IgD-negative memory B cell (primary cell): ENCODE measurements around the gene MRPL39. TPM values are rescaled to one million over a fixed set of nuclear protein-coding genes. Genes with fewer than 3 reads are reported as not detected.

Experiments
- H3K27ac Mint-ChIP-seq, 3 donors: one replicate each; pipeline ENCODE4 v1.8.0; 2020 to 2022; ENCODE audit warnings: mild to moderate bottlenecking in 3 of 3, mixed read lengths in 3 of 3, moderate library complexity in 1 of 3
- H3K27me3 Mint-ChIP-seq: one replicate; pipeline ENCODE4 v1.8.0; 2021; ENCODE audit warnings: mixed read lengths
- H3K36me3 Mint-ChIP-seq: one replicate; pipeline ENCODE4 v1.8.0; 2020; ENCODE audit warnings: mild to moderate bottlenecking, mixed read lengths
- H3K4me1 Mint-ChIP-seq, 3 donors: one replicate each; pipeline ENCODE4 v1.8.0; 2020 to 2022; ENCODE audit warnings: mixed read lengths in 3 of 3, mild to moderate bottlenecking in 1 of 3
- H3K4me3 Mint-ChIP-seq, 4 donors: one replicate each; pipeline ENCODE4 v1.8.0; 2020 to 2022; ENCODE audit warnings: mild to moderate bottlenecking in 4 of 4, mixed read lengths in 4 of 4, moderate library complexity in 3 of 4
- H3K9me3 Mint-ChIP-seq, 3 donors: one replicate each; pipeline ENCODE4 v1.8.0; 2020 to 2021; ENCODE audit warnings: mixed read lengths in 3 of 3, mild to moderate bottlenecking in 1 of 3
- polyA plus RNA-seq: library from polyadenylated mRNA; unstranded; fragments of 300-500 nt; fragmentation: Illumina TruSeq; gene quantifications from one replicate; pipeline ENCODE4 v1.2.3, GENCODE V29; 2021

MRPL39 gene
- 36.8 TPM for polyA plus RNA-seq

DNA sequence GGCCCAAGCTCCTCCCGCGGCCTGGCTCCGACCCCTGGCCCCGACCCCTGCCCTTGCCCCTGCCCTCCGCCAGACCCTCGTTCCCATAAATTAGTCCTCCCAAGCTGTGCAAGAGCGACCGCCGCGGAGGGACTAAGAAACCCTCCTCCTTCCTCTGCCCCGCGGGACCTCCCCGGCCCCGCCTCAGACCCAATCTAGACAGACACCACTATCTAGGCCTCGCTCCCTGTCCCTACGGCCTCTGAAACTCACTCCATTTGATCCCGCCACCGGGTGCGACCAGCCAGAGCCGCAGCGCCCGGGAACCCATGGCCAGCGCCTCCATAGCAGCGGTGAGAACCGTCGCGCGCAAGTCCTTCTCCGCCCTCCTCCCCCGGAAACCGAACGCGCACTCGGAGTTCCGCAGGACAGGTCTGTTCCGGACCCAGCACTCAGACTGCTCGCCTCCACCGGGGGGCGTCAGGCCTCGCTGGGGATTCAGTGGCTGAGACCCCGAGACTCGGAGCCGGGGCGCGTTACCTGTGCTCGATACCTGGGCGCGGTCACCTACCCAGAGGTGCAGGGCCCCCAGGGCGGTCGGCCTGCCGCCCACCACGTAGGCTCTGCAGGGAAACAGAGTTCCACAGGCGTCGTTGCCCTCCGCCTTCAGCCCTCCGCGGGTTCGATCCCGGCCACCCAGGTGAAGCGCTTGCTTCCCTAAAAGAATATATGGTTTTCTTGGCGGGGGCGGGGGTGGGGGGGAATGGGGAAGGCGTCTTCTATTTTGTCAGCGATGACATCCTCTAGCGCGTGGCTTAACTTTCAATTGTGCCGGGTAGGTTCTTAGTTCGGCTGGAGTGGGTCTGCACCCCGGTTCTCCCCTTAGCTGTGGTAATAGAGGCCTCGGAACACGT, at the start of gene MRPL39:
MRPL39 (minus strand) TSS at position 331 of the 893 bp plus-strand sequence; CDS start at position 325, 6 bp downstream.
- peak within 1 kb of the TSS; percentile 98 to 100 (median 99) for H3K4me3 Mint-ChIP-seq
- H3K36me3 Mint-ChIP-seq = peaks cover 9% of the 10 kb centered on the region
- H3K27me3 Mint-ChIP-seq = no peaks in the 10 kb centered on the region
- H3K27ac Mint-ChIP-seq = peak within 1 kb of the TSS; percentile 90 to 98 (median 96)
- peaks cover 21 to 29% (median 27%) of the 10 kb centered on the region in 3 donors for H3K4me1 Mint-ChIP-seq
- no peaks in the 10 kb centered on the region for H3K9me3 Mint-ChIP-seq

DNA sequence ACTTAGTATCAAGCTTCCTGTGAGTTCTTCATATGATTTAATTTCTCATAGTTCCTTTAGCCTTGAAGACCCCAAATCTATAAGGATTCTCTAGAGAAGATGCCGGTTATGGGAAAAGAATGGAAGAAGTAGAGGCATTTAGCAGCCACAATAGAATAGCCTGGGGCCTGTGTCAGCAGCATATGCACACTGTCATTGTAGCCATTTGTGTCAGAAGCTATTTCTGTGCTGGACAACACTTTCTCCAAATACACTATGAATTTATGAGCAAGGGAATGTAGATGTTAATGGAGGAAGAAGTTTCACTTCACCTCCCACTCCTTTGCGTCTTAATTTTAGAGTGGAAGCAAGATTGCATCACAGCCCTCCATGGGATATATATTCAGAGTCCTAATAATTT, 49.1 kb upstream of the MRPL39 start:
- no peaks in the 10 kb centered on the region for H3K9me3 Mint-ChIP-seq
- no peak overlapping the region for H3K27ac Mint-ChIP-seq
- no peaks in the 10 kb centered on the region for H3K27me3 Mint-ChIP-seq
- H3K4me1 Mint-ChIP-seq = no peaks in the 10 kb centered on the region
- no peak overlapping the region for H3K4me3 Mint-ChIP-seq
- H3K36me3 Mint-ChIP-seq = no peaks in the 10 kb centered on the region

DNA sequence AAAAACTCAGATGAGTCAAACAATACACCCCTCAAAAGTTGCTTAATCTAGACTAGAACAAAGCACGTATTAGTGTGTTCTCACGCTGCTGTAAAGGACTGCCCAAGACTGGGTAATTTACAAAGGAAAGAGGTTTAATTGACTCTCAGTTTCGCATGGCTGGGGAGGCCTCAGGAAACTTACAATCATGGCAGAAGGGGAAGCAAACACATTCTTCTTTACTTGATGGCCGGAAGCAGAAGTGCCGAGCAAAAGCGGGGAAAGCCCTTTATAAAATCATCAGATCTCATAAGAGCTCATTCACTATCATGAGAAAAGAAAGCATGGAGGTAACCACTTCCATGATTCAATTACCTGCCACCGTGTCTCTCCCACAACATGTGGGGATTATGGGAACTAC, 41.9 kb upstream of the MRPL39 start:
- H3K27me3 Mint-ChIP-seq = peaks cover 2% of the 10 kb centered on the region
- peaks cover 2% of the 10 kb centered on the region for H3K36me3 Mint-ChIP-seq
- H3K4me1 Mint-ChIP-seq = peaks cover 7 to 18% (median 15%) of the 10 kb centered on the region in 3 donors
- no peak overlapping the region for H3K27ac Mint-ChIP-seq
- H3K4me3 Mint-ChIP-seq = no peak overlapping the region
- H3K9me3 Mint-ChIP-seq = no peaks in the 10 kb centered on the region

DNA sequence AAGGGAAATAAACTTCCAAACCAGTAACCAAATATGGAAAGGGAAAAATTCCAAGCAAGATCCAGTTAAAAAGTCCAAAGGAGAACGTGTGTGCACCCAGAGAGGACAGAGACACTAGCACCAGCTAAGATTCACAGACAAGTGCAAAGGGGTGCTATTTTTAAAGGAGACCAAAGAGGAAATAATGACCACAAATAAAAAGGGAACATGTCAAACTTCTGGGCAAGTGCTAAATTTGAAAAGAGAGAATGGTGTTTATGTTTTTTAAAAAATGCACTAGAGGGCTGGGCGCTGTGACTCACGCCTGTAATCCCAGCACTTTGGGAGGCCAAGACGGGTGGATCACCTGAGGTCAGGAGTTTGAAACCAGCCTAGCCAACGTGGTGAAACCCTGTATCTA, 40.4 kb upstream of the MRPL39 start:
- Mint-ChIP-seq H3K36me3 (peaks cover 2% of the 10 kb centered on the region), H3K27me3 (peaks cover 2% of the 10 kb centered on the region), H3K9me3 (no peaks in the 10 kb centered on the region), H3K4me3 (peak overlapping the region in 2 of 4 donors; percentile 0 to 37), H3K27ac (no peak overlapping the region), H3K4me1 (peaks cover 7 to 18% (median 15%) of the 10 kb centered on the region in 3 donors)

DNA sequence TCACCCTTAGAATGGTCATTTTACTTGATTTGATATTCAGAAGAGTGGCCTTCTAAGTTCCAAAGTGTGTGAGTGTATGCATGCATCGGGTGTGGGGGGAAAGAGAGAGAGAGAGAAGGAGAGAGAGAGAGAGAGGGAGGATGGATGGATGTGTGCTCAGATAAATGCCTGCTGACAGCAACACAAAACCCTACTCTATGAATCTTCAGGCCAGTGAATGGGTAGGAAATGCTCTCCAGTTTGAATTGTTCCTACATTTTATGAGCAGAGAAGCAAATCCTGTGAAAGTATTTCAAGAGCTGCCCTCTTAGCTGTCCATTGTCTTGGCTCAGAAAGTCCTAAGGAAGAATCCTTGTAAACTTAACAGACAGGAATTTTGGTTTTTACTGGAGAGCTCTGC, 39.2 kb upstream of the MRPL39 start:
- Mint-ChIP-seq H3K27me3 (peaks cover 2% of the 10 kb centered on the region), H3K9me3 (no peaks in the 10 kb centered on the region), H3K27ac (peak overlapping the region in 1 of 3 donors; percentile 2), H3K4me1 (peaks cover 7 to 18% (median 15%) of the 10 kb centered on the region in 3 donors), H3K4me3 (no peak overlapping the region), H3K36me3 (peaks cover 2% of the 10 kb centered on the region)

DNA sequence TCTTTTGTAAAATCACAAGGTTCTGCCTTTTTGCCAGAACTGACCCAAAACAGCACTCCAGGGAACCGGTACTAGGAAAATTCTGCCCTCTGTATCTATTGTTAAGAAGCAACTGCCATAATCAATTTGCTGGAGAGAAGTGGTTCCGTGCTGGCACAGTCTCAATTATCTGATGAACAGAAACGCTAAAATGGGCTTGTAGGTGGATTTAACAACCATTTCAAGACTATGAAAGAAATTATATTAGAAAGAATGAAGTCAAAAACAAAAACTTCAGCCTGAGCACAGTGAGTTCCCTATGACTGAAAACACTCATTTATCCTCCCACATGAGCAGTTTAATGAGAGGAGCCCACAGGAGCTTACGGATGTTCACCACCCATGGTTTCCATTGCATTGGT, 36.2 kb upstream of the MRPL39 start:
- Mint-ChIP-seq H3K9me3 (no peaks in the 10 kb centered on the region), H3K4me1 (peaks cover 21 to 30% (median 27%) of the 10 kb centered on the region in 3 donors), H3K36me3 (peaks cover 2% of the 10 kb centered on the region)

DNA sequence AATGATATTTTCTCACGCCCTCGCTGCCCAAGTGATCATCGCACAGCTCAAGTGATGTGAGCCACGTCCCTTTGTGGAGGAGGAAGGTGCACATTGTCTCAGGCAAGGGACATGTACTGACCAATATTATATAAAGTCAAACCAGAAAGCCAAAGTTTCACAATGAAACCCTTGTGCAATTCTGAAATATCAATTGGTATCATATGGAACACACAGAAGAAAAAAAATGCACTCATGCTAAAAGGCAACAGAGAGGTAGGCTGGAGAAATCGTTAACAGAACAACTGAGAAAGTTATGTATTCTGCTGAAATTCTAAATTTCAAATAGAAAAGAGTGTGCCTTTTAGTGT, 33.6 kb upstream of the MRPL39 start:
- Mint-ChIP-seq H3K27me3 (peaks cover 12% of the 10 kb centered on the region), H3K27ac (no peak overlapping the region), H3K4me1 (peaks cover 15 to 21% (median 18%) of the 10 kb centered on the region in 3 donors), H3K36me3 (peaks cover 2% of the 10 kb centered on the region), H3K4me3 (peak overlapping the region; percentile 79 to 96 (median 88)), H3K9me3 (no peaks in the 10 kb centered on the region)

More for the DNA sequence above, 36.2 kb upstream of the MRPL39 start:
- Mint-ChIP-seq H3K27me3 (peaks cover 6% of the 10 kb centered on the region), H3K27ac (no peak overlapping the region), H3K4me3 (no peak overlapping the region)

DNA sequence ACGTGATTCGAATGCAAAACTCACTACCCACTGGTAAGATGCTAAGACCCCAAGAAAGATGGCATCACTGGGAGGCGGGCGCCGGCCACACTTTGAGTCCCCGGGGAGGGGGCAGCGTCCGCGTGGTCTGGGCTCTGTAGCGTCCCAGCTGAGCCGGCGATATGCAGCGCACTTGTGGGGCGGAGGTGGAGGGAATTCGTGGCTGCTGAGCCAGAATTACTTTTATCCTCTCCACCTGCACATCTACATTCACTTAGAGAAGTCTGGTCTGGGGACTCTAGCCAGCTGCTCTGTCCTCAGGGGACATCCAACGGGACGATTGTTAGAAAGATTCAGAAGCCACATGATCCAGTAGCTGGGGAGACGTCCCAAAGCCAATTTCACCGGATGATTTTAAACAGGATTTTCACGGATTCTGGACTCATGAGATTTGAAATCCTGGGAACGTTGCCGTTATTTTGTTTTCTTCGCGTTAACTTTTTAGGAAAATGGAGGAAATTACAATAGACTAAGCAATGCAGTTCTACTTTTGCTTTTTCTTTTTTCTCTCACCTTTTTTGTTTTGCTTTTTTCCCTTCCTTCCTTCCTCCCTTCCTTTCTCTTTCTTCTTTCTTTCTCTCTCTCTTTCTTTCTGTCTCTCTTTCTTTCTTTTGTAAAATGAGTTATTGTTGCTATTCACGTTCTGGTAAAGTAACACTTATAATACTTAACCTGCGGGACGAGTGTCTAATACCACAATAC, 33.1 kb upstream of the MRPL39 start:
- Mint-ChIP-seq H3K27ac (peak overlapping the region in 1 of 3 donors; percentile 15), H3K27me3 (peaks cover 12% of the 10 kb centered on the region), H3K36me3 (peaks cover 3% of the 10 kb centered on the region), H3K4me1 (peaks cover 15 to 21% (median 16%) of the 10 kb centered on the region in 3 donors), H3K4me3 (peak overlapping the region; percentile 79 to 96 (median 88)), H3K9me3 (no peaks in the 10 kb centered on the region)

DNA sequence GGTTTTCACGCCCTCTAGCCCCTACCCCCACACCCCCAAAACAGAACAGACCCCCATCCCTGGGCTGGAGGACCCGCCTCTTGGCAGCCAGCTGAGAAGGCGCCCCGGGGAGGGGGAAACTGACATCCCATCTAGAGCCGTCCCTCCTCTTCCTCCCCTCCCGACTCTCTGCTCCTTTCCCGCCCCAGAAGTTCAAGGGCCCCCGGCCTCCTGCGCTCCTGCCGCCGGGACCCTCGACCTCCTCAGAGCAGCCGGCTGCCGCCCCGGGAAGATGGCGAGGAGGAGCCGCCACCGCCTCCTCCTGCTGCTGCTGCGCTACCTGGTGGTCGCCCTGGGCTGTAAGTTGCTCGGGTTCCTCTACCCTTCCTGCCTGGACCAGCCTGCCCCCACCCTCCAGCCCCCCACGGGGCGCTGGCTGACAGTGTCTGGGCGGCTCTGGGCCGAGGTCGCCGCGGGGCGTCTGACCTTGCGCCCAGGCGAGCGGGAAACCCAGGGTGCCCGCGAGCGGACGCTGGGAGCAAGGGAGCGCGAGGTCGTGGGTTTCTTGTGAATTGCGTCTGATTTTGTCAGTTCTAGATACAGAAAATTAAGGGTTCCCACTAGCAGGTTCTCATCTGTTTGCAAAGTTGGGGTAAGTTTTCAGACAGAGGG, 32.4 kb upstream of the MRPL39 start:
- Mint-ChIP-seq H3K4me3 (peak overlapping the region; percentile 79 to 96 (median 88)), H3K36me3 (peaks cover 4% of the 10 kb centered on the region), H3K4me1 (peaks cover 15 to 21% (median 15%) of the 10 kb centered on the region in 3 donors), H3K9me3 (no peaks in the 10 kb centered on the region), H3K27me3 (peaks cover 12% of the 10 kb centered on the region), H3K27ac (peak overlapping the region in 1 of 3 donors; percentile 15)

DNA sequence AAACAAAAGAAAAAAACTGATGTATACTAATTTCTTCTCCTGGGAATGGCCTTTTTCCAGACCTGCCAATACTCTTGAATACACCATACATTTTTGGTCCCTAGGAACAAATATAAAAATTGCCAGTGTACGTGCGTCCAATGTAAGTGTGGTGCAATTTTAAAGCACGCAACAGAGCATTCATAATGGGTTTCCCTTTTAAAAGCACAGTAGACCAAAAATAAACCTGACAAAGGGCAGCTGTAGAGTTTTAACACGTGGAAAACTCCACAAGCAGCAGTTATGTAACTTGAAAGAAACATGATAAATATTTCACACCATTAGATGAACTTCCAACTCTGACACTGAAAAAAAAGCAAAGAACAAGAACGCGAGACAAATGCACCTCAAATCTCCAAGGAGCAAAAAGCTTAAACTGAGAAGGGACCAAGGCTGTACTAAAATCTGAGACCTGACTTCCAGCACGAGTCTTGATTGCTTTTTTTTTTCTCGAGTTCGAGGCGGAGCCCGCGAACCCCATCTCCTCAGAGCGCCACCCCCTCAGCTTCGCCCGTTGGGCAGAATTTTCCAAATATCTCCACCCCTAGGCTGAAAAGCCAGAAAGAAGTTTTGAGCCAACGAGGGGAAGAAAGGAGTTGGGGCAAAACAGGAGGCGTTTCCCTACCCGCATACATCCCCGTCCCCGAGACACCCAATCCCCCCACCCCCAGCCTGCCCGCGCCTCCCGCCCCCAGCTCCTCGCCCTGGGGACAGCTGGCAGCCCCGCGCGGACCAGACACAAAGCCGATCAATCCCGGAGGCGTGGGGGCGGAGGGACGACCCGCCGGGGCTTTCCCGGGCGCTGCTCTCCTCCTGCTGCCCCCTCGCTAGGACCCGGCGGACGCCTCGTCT, 31.6 kb upstream of the MRPL39 start, which contains the start of gene JAM2:
JAM2 (plus strand) TSS at position 599 of the 891 bp plus-strand sequence. CDS start 564 bp downstream, outside the sequence.
- Mint-ChIP-seq H3K4me1 (peaks cover 15 to 21% (median 15%) of the 10 kb centered on the region in 3 donors), H3K27ac (peak within 1 kb of the TSS in 1 of 3 donors; percentile 53), H3K9me3 (no peaks in the 10 kb centered on the region), H3K27me3 (peaks cover 12% of the 10 kb centered on the region), H3K4me3 (peak within 1 kb of the TSS; percentile 79 to 96 (median 88)), H3K36me3 (peaks cover 2% of the 10 kb centered on the region)

DNA sequence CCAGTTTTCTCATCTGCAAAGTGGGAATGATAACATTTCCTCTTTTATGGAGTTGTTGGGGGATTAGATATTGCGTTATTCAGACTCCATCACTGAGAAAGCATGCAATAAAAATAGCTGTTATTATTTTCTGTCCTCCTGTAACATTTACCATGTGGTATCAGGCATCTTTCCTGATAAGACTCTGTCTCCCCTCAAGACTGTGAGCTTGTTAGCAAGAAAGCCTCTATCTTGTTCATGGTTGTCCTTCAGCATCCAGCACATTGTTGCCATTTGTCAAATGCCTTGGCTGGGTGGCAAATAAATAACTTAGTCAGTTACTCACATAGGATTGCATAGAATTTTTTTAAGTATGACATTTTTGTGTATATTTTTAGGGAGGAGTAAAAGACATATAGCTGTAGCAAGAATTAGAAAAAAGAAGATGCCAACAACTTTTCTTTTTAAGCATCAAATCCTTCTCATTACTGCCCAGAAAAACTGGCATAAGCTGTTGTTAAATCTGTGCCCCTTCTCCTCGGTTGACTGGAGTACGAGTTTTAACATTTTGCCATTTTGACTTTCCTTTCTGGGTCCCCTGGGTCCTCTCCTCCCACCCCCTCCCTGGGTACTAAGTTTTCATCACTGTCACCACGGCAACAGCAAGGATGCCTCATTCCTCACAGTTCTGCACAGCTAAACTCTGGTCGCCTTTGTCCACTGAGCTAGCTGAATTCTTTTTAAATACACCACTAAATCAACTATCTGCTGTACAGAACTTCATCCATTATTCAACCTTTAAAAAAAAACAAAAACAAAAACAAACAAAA, 30.8 kb upstream of the MRPL39 start:
- H3K27me3 Mint-ChIP-seq = peaks cover 12% of the 10 kb centered on the region

DNA sequence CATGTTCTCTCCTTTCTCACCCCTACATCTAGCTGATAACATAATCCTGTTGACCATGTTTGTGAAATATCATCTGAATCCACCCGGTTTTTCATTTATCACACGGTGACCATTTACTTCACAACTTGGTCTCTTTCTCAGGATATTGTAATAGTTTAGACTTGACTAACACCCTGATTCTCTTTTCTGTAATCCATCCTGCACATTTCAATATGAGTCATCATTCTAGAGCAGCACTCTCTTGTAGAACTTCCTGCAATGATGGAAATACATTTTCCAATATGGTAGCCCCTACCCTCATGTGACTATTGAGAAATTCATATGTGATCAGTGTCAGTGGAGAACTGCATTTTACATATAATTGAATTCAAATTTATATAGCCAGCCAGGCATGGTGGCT, 29.4 kb upstream of the MRPL39 start:
- H3K9me3 Mint-ChIP-seq = no peaks in the 10 kb centered on the region
- peaks cover 15 to 21% (median 15%) of the 10 kb centered on the region in 3 donors for H3K4me1 Mint-ChIP-seq
- no peak overlapping the region for H3K4me3 Mint-ChIP-seq
- H3K27ac Mint-ChIP-seq = no peak overlapping the region
- H3K36me3 Mint-ChIP-seq = peaks cover 2% of the 10 kb centered on the region
- peaks cover 12% of the 10 kb centered on the region for H3K27me3 Mint-ChIP-seq

More for the DNA sequence above, 30.8 kb upstream of the MRPL39 start:
- Mint-ChIP-seq H3K4me1 (peaks cover 15 to 21% (median 15%) of the 10 kb centered on the region in 3 donors), H3K9me3 (no peaks in the 10 kb centered on the region), H3K4me3 (peak overlapping the region; percentile 79 to 96 (median 88)), H3K36me3 (peaks cover 2% of the 10 kb centered on the region), H3K27ac (peak overlapping the region in 1 of 3 donors; percentile 53)

DNA sequence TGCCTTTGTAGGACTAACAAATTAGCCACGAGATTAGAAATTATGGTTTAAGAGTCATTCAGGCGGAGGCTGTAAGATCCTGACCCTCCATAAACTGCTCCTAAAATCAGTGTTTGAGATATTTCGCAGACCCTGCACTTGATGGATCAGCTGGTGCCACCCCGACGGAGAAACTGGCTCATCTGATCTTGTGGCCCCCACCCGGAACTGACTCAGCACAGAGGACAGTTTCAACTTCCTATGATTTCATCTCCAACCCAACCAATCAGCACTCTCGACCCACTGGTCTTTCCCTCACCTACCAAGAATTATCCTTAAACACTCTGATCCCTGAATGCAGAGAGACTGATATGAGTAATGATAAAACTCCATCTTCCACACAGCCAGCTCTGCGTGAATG, 28.0 kb upstream of the MRPL39 start:
- Mint-ChIP-seq H3K27me3 (peaks cover 12% of the 10 kb centered on the region), H3K36me3 (peaks cover 2% of the 10 kb centered on the region), H3K4me1 (peaks cover 8 to 14% (median 9%) of the 10 kb centered on the region in 3 donors), H3K27ac (no peak overlapping the region), H3K9me3 (no peaks in the 10 kb centered on the region), H3K4me3 (no peak overlapping the region)
